Astrocyte (in vitro differentiated cells and primary cell): Measurements from ENCODE around the gene ACTR1A. TPM values are rescaled to one million over a fixed set of nuclear protein-coding genes. Genes with fewer than 3 reads are reported as not detected.

Experiments
- DNase-seq: peaks from one replicate; pipeline ENCODE4 v3.0.0-alpha.2; 2010; ENCODE audit warnings: low read depth
- FAIRE-seq: peaks from 2 replicates; lab custom pipeline; 2011; peaks lifted over from hg19 to GRCh38; lab: Jason Lieb, UNC
- H2AFZ ChIP-seq: 2 replicates; pipeline ENCODE4 v1.6.0; 2012; ENCODE audit warnings: low read depth, low read length, inconsistent platforms
- H3K27ac ChIP-seq: 2 replicates; pipeline ENCODE4 v1.5.1; 2011; ENCODE audit warnings: low read depth, low read length, inconsistent platforms
- H3K27me3 ChIP-seq: 2 replicates; pipeline ENCODE4 v1.6.0; 2011; ENCODE audit warnings: low read length, inconsistent platforms; ENCODE audit not compliant: insufficient read depth
- H3K36me3 ChIP-seq: 2 replicates; pipeline ENCODE4 v1.5.1; 2011; ENCODE audit warnings: low read length, inconsistent platforms; ENCODE audit not compliant: insufficient read depth
- H3K4me1 ChIP-seq: 2 replicates; pipeline ENCODE4 v1.5.1; 2011; ENCODE audit warnings: low read length, inconsistent platforms; ENCODE audit not compliant: insufficient read depth
- H3K4me2 ChIP-seq: 2 replicates; pipeline ENCODE4 v1.6.0; 2012; ENCODE audit warnings: low read length, inconsistent platforms
- H3K4me3 ChIP-seq: 2 replicates; pipeline ENCODE4 v1.5.1; 2011; ENCODE audit warnings: low read depth, mild to moderate bottlenecking, low read length, inconsistent platforms; ENCODE audit not compliant: insufficient read depth
- H3K79me2 ChIP-seq: 2 replicates; pipeline ENCODE4 v1.6.0; 2012; ENCODE audit warnings: mild to moderate bottlenecking, low read length, inconsistent platforms; ENCODE audit not compliant: insufficient read depth
- H3K9ac ChIP-seq: 2 replicates; pipeline ENCODE4 v1.6.0; 2012; ENCODE audit warnings: mild to moderate bottlenecking, low read length, inconsistent platforms
- H3K9me3 ChIP-seq: 2 replicates; pipeline ENCODE4 v1.5.1; 2012; ENCODE audit warnings: low read depth, mild to moderate bottlenecking, low read length, inconsistent platforms; ENCODE audit not compliant: insufficient read depth
- H4K20me1 ChIP-seq: 2 replicates; pipeline ENCODE4 v1.6.0; 2012; ENCODE audit warnings: low read length, inconsistent platforms; ENCODE audit not compliant: insufficient read depth
- H3K27ac Mint-ChIP-seq: one replicate; pipeline ENCODE4 v1.8.0; 2021; ENCODE audit warnings: mild to moderate bottlenecking, mixed read lengths; ENCODE audit not compliant: unreplicated experiment
- H3K27me3 Mint-ChIP-seq: one replicate; pipeline ENCODE4 v1.8.0; 2021; ENCODE audit warnings: low read depth, mixed read lengths; ENCODE audit not compliant: unreplicated experiment
- H3K36me3 Mint-ChIP-seq: one replicate; pipeline ENCODE4 v1.8.0; 2021; ENCODE audit warnings: low read depth, mixed read lengths; ENCODE audit not compliant: unreplicated experiment
- H3K4me1 Mint-ChIP-seq: one replicate; pipeline ENCODE4 v1.8.0; 2021; ENCODE audit warnings: low read depth, mixed read lengths; ENCODE audit not compliant: unreplicated experiment
- H3K4me3 Mint-ChIP-seq: one replicate; pipeline ENCODE4 v1.8.0; 2021; ENCODE audit warnings: mild to moderate bottlenecking, moderate library complexity, mixed read lengths; ENCODE audit not compliant: unreplicated experiment
- H3K9me3 Mint-ChIP-seq: one replicate; pipeline ENCODE4 v1.8.0; 2021; ENCODE audit warnings: mild to moderate bottlenecking, mixed read lengths; ENCODE audit not compliant: unreplicated experiment
- CTCF ChIP-seq: IDR thresholded peaks from 2 replicates; pipeline ENCODE4 v1.5.1; 2011; ENCODE audit warnings: low read depth, mild to moderate bottlenecking, inconsistent platforms, low read length, moderate library complexity; ENCODE audit not compliant: insufficient read depth
- EZH2 ChIP-seq: IDR thresholded peaks from 2 replicates; pipeline ENCODE4 v1.6.1; 2012; ENCODE audit warnings: mild to moderate bottlenecking, low read length, inconsistent platforms; ENCODE audit not compliant: insufficient read depth
- total RNA-seq: library from RNA; stranded (reverse); gene quantifications from 2 replicates; pipeline ENCODE4 v1.2.1, GENCODE V29; 2021

The ACTR1A gene
- total RNA-seq, 1 donor from 2014 or later: 155 TPM

- FAIRE-seq (no peak), DNase-seq (no peak)
- Mint-ChIP-seq H3K27me3 (no peaks in the 10 kb centered on the region), H3K9me3 (no peaks in the 10 kb centered on the region), H3K4me3 (no peak overlapping the region), H3K36me3 (peaks cover 13% of the 10 kb centered on the region), H3K4me1 (no peaks in the 10 kb centered on the region), H3K27ac (no peak overlapping the region)
- Histone ChIP-seq H4K20me1 (peaks cover 70% of the 10 kb centered on the region), H3K4me2 (no peak overlapping the region), H3K9me3 (no peaks in the 10 kb centered on the region), H3K4me3 (no peak overlapping the region), H2AFZ (no peak overlapping the region), H3K79me2 (peaks cover 8% of the 10 kb centered on the region), H3K9ac (no peak overlapping the region), H3K27ac (no peak overlapping the region), H3K4me1 (no peaks in the 10 kb centered on the region), H3K36me3 (peaks cover 70% of the 10 kb centered on the region), H3K27me3 (no peaks in the 10 kb centered on the region)
- TF ChIP-seq CTCF (no peak), EZH2 (no peak)
Observed at GRCh38 chr10:102484021-102484420, 18.5 kb downstream of the ACTR1A start.

- Mint-ChIP-seq H3K27me3 (no peaks in the 10 kb centered on the region), H3K27ac (no peak overlapping the region), H3K36me3 (peaks cover 12% of the 10 kb centered on the region), H3K4me1 (peaks cover 4% of the 10 kb centered on the region), H3K4me3 (no peak overlapping the region), H3K9me3 (no peaks in the 10 kb centered on the region)
- TF ChIP-seq CTCF (no peak), EZH2 (no peak)
- Histone ChIP-seq H3K27me3 (no peaks in the 10 kb centered on the region), H3K27ac (no peak overlapping the region), H3K36me3 (peaks cover 48% of the 10 kb centered on the region), H3K9ac (no peak overlapping the region), H4K20me1 (peaks cover 50% of the 10 kb centered on the region), H2AFZ (no peak overlapping the region), H3K4me3 (no peak overlapping the region), H3K4me2 (no peak overlapping the region), H3K4me1 (no peaks in the 10 kb centered on the region), H3K79me2 (no peaks in the 10 kb centered on the region), H3K9me3 (no peaks in the 10 kb centered on the region)
- FAIRE-seq (no peak), DNase-seq (no peak)
Observed at GRCh38 chr10:102480396-102480795, 22.1 kb downstream of the ACTR1A start.

GRCh38 chr10:102479651-102480050, 22.9 kb downstream of the ACTR1A start:
- Histone ChIP-seq H3K79me2 (no peaks in the 10 kb centered on the region), H3K27ac (no peak overlapping the region), H3K36me3 (peaks cover 41% of the 10 kb centered on the region), H3K4me1 (no peaks in the 10 kb centered on the region), H3K9ac (no peak overlapping the region), H3K4me2 (no peak overlapping the region), H3K27me3 (no peaks in the 10 kb centered on the region), H2AFZ (no peak overlapping the region), H4K20me1 (peaks cover 42% of the 10 kb centered on the region), H3K4me3 (no peak overlapping the region), H3K9me3 (no peaks in the 10 kb centered on the region)
- DNase-seq: no peak
- no peak overlapping the region for H3K4me3 Mint-ChIP-seq
- no peaks in the 10 kb centered on the region for H3K27me3 Mint-ChIP-seq
- peaks cover 12% of the 10 kb centered on the region for H3K36me3 Mint-ChIP-seq
- H3K4me1 Mint-ChIP-seq: peaks cover 4% of the 10 kb centered on the region
- TF ChIP-seq CTCF: no peak
- TF ChIP-seq EZH2: no peak
- H3K27ac Mint-ChIP-seq: no peak overlapping the region
- FAIRE-seq: no peak
- no peaks in the 10 kb centered on the region for H3K9me3 Mint-ChIP-seq
